ENCODE measurements around the gene GJD2. TPM values are rescaled to one million over a fixed set of nuclear protein-coding genes. Genes with fewer than 3 reads are reported as not detected.

The GJD2 gene
- total RNA-seq, 2 donors from 2014 or later, result not detected

Other genes starting within 250 kb of the GJD2 start
- 100 to 1,000 TPM; 202 to 437 TPM for gene GOLGA8B, start 171.3 kb downstream of the GJD2 start, total RNA-seq
- not detected for gene ACTC1, start 40.6 kb upstream of the GJD2 start, total RNA-seq
- 10 to 100 TPM; 37.6 to 39.4 TPM for gene AQR, start 214.7 kb upstream of the GJD2 start, total RNA-seq
- 10 to 100 TPM; 44.6 to 59.4 TPM for gene ZNF770, start 233.3 kb upstream of the GJD2 start, total RNA-seq